ENCODE results near the gene NDUFA13. TPM values are rescaled to one million over a fixed set of nuclear protein-coding genes. Genes with fewer than 3 reads are reported as not detected.

NDUFA13 gene
- polyA plus RNA-seq, 1 donor from 2014 or later, result 266 TPM

GRCh38 chr19:19571071-19571786, 55.2 kb downstream of the NDUFA13 start:
- no peaks in the 10 kb centered on the region for H4K20me1 ChIP-seq (ENCODE audit: insufficient read depth)
- H2AFZ ChIP-seq (ENCODE audit: low read depth, low read length), result no peak overlapping the region
- H3K36me3 ChIP-seq (ENCODE audit: insufficient read depth, low read length), result no peaks in the 10 kb centered on the region
- H3K9ac ChIP-seq (ENCODE audit: low read length), result no peak overlapping the region
- no peaks in the 10 kb centered on the region for H3K79me2 ChIP-seq (replicated peaks; ENCODE audit: insufficient read depth, low read length)
- TF ChIP-seq EP300 (conservative IDR thresholded peaks at IDR 0.05; ENCODE audit: poor library complexity, severe bottlenecking) (no peak), RAD21 (conservative IDR thresholded peaks at IDR 0.05) (no peak), MXI1 (conservative IDR thresholded peaks at IDR 0.05; ENCODE audit: poor library complexity, severe bottlenecking) (no peak), TAF1 (IDR thresholded peaks at IDR 0.05; ENCODE audit: low read depth) (no peak), POLR2AphosphoS5 (IDR thresholded peaks at IDR 0.05) (no peak), SMC3 (conservative IDR thresholded peaks at IDR 0.05; ENCODE audit: poor library complexity) (no peak), EZH2 (IDR thresholded peaks at IDR 0.05; ENCODE audit: borderline replicate concordance, insufficient read depth, low read length, poor library complexity, severe bottlenecking) (no peak)
- TF ChIP-seq, protein P1, sequence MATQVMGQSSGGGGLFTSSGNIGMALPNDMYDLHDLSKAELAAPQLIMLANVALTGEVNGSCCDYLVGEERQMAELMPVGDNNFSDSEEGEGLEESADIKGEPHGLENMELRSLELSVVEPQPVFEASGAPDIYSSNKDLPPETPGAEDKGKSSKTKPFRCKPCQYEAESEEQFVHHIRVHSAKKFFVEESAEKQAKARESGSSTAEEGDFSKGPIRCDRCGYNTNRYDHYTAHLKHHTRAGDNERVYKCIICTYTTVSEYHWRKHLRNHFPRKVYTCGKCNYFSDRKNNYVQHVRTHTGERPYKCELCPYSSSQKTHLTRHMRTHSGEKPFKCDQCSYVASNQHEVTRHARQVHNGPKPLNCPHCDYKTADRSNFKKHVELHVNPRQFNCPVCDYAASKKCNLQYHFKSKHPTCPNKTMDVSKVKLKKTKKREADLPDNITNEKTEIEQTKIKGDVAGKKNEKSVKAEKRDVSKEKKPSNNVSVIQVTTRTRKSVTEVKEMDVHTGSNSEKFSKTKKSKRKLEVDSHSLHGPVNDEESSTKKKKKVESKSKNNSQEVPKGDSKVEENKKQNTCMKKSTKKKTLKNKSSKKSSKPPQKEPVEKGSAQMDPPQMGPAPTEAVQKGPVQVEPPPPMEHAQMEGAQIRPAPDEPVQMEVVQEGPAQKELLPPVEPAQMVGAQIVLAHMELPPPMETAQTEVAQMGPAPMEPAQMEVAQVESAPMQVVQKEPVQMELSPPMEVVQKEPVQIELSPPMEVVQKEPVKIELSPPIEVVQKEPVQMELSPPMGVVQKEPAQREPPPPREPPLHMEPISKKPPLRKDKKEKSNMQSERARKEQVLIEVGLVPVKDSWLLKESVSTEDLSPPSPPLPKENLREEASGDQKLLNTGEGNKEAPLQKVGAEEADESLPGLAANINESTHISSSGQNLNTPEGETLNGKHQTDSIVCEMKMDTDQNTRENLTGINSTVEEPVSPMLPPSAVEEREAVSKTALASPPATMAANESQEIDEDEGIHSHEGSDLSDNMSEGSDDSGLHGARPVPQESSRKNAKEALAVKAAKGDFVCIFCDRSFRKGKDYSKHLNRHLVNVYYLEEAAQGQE (IDR thresholded peaks at IDR 0.05; ENCODE audit: borderline replicate concordance), result no peak
- TF ChIP-seq, protein P2, sequence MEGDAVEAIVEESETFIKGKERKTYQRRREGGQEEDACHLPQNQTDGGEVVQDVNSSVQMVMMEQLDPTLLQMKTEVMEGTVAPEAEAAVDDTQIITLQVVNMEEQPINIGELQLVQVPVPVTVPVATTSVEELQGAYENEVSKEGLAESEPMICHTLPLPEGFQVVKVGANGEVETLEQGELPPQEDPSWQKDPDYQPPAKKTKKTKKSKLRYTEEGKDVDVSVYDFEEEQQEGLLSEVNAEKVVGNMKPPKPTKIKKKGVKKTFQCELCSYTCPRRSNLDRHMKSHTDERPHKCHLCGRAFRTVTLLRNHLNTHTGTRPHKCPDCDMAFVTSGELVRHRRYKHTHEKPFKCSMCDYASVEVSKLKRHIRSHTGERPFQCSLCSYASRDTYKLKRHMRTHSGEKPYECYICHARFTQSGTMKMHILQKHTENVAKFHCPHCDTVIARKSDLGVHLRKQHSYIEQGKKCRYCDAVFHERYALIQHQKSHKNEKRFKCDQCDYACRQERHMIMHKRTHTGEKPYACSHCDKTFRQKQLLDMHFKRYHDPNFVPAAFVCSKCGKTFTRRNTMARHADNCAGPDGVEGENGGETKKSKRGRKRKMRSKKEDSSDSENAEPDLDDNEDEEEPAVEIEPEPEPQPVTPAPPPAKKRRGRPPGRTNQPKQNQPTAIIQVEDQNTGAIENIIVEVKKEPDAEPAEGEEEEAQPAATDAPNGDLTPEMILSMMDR (IDR thresholded peaks at IDR 0.05; ENCODE audit: poor library complexity, severe bottlenecking), result no peak
- H3K4me2 ChIP-seq (ENCODE audit: low read length), result no peak overlapping the region
- no peak overlapping the region for H3K27ac ChIP-seq (ENCODE audit: low read length)
- H3K9me3 ChIP-seq (ENCODE audit: low read length), result no peaks in the 10 kb centered on the region
- H3K4me3 ChIP-seq (ENCODE audit: low read length), result no peak overlapping the region
- H3F3A ChIP-seq (ENCODE audit: insufficient read depth, low read length, poor library complexity, severe bottlenecking), result no peaks in the 10 kb centered on the region
- H3K9me2 ChIP-seq (ENCODE audit: insufficient read depth, low read length), result no peaks in the 10 kb centered on the region
- no peaks in the 10 kb centered on the region for H3K27me3 ChIP-seq (ENCODE audit: insufficient read depth, low read depth, low read length)

GRCh38 chr19:19575411-19575810, 59.4 kb downstream of the NDUFA13 start:
- no peak overlapping the region for H3K27ac ChIP-seq (ENCODE audit: low read length)
- H4K20me1 ChIP-seq (ENCODE audit: insufficient read depth), result no peaks in the 10 kb centered on the region
- H3K79me2 ChIP-seq (replicated peaks; ENCODE audit: insufficient read depth, low read length), result no peaks in the 10 kb centered on the region
- TF ChIP-seq, protein P1 (IDR thresholded peaks at IDR 0.05; ENCODE audit: borderline replicate concordance), result no peak
- TF ChIP-seq EZH2 (IDR thresholded peaks at IDR 0.05; ENCODE audit: borderline replicate concordance, insufficient read depth, low read length, poor library complexity, severe bottlenecking) (no peak), POLR2AphosphoS5 (IDR thresholded peaks at IDR 0.05) (no peak), EP300 (conservative IDR thresholded peaks at IDR 0.05; ENCODE audit: poor library complexity, severe bottlenecking) (no peak), MXI1 (conservative IDR thresholded peaks at IDR 0.05; ENCODE audit: poor library complexity, severe bottlenecking) (no peak), RAD21 (conservative IDR thresholded peaks at IDR 0.05) (no peak)
- TF ChIP-seq, protein P2 (IDR thresholded peaks at IDR 0.05; ENCODE audit: poor library complexity, severe bottlenecking), result no peak
- H3K4me3 ChIP-seq (ENCODE audit: low read length), result no peak overlapping the region
- H3K9me3 ChIP-seq (ENCODE audit: low read length), result no peaks in the 10 kb centered on the region
- no peaks in the 10 kb centered on the region for H3K9me2 ChIP-seq (ENCODE audit: insufficient read depth, low read length)
- no peak overlapping the region for H3K4me2 ChIP-seq (ENCODE audit: low read length)
- H3F3A ChIP-seq (ENCODE audit: insufficient read depth, low read length, poor library complexity, severe bottlenecking), result no peaks in the 10 kb centered on the region
- no peak overlapping the region for H3K9ac ChIP-seq (ENCODE audit: low read length)
- no peaks in the 10 kb centered on the region for H3K27me3 ChIP-seq (ENCODE audit: insufficient read depth, low read depth, low read length)
- H2AFZ ChIP-seq (ENCODE audit: low read depth, low read length), result no peak overlapping the region
- H3K36me3 ChIP-seq (ENCODE audit: insufficient read depth, low read length), result no peaks in the 10 kb centered on the region
